OCI-LY1 (cell line): ENCODE data around the gene TTC33.

Source experiments
- H2AFZ ChIP-seq: fragments of 200-600 bp; sonication (generic), shearing (Covaris generic); 2 replicates; pipeline ENCODE4 v1.6.0; 2014; ENCODE audit warnings: antibody characterized with exemption, mild to moderate bottlenecking, low read length
- H3F3A ChIP-seq: fragments of 200-600 bp; sonication (generic), shearing (Covaris generic); 2 replicates; pipeline ENCODE4 v1.6.0; 2014; ENCODE audit warnings: mild to moderate bottlenecking, antibody characterized with exemption, low read length, moderate library complexity; ENCODE audit not compliant: insufficient read depth
- H3K27ac ChIP-seq: fragments of 200-600 bp; sonication (generic); 2 replicates; pipeline ENCODE4 v1.5.1; 2014; ENCODE audit warnings: low read length, mixed run types, mild to moderate bottlenecking, low read depth; ENCODE audit not compliant: poor library complexity, severe bottlenecking
- H3K27me3 ChIP-seq: fragments of 200-600 bp; sonication (generic); 2 replicates; pipeline ENCODE4 v1.6.0; 2014; ENCODE audit warnings: antibody characterized with exemption, mild to moderate bottlenecking, low read length, moderate library complexity; ENCODE audit not compliant: insufficient read depth
- H3K36me3 ChIP-seq: fragments of 200-600 bp; sonication (generic); 2 replicates; pipeline ENCODE4 v1.6.1; 2014; ENCODE audit warnings: mild to moderate bottlenecking, antibody characterized with exemption, low read length, moderate library complexity, mixed read lengths; ENCODE audit not compliant: insufficient read depth
- H3K4me1 ChIP-seq: fragments of 200-600 bp; sonication (generic); 2 replicates; pipeline ENCODE4 v1.5.1; 2014; ENCODE audit warnings: mild to moderate bottlenecking, low read length, moderate library complexity; ENCODE audit not compliant: insufficient read depth, severe bottlenecking
- H3K4me2 ChIP-seq: fragments of 200-600 bp; sonication (generic), shearing (Covaris generic); 2 replicates; pipeline ENCODE4 v1.6.1; 2014; ENCODE audit warnings: low read length
- H3K4me3 ChIP-seq: fragments of 200-600 bp; sonication (generic); 2 replicates; pipeline ENCODE4 v1.5.1; 2014; ENCODE audit warnings: low read length, low read depth, mild to moderate bottlenecking, mixed read lengths; ENCODE audit not compliant: poor library complexity, severe bottlenecking
- H3K79me2 ChIP-seq: fragments of 200-600 bp; shearing (Covaris generic); 2 replicates; pipeline ENCODE4 v1.6.1; 2016; ENCODE audit warnings: mixed run types, low read length, mixed read lengths; ENCODE audit not compliant: insufficient read depth
- H3K9ac ChIP-seq: fragments of 200-600 bp; sonication (generic), shearing (Covaris generic); 2 replicates; pipeline ENCODE4 v1.6.1; 2014; ENCODE audit warnings: mild to moderate bottlenecking, low read length, mixed read lengths
- H3K9me2 ChIP-seq: fragments of 200-600 bp; sonication (generic), shearing (Covaris generic); 2 replicates; pipeline ENCODE4 v1.6.1; 2014; ENCODE audit warnings: low read depth, mild to moderate bottlenecking, low read length, mixed read lengths
- H3K9me3 ChIP-seq: fragments of 200-600 bp; shearing (Covaris generic); 2 replicates; pipeline ENCODE4 v1.6.1; 2014; ENCODE audit warnings: low read length, mixed read lengths
- H4K20me1 ChIP-seq: fragments of 200-600 bp; sonication (generic), shearing (Covaris generic); 2 replicates; pipeline ENCODE4 v1.6.0; 2016; ENCODE audit warnings: mild to moderate bottlenecking, low read length; ENCODE audit not compliant: insufficient read depth
- CTCF ChIP-seq: fragments of 200-600 bp; sonication (generic), shearing (Covaris generic); IDR thresholded peaks from 2 replicates; pipeline ENCODE4 v1.5.1; 2017; ENCODE audit warnings: mild to moderate bottlenecking, antibody characterized with exemption, low read length, moderate library complexity, mixed read lengths
- EZH2 ChIP-seq: fragments of 200-600 bp; sonication (generic), shearing (Covaris generic); IDR thresholded peaks from 2 replicates; pipeline ENCODE4 v1.8.0; 2017; ENCODE audit warnings: borderline replicate concordance, mixed run types, mild to moderate bottlenecking, antibody characterized with exemption, low read length, moderate library complexity, mixed read lengths

TTC33 gene

GRCh38 chr5:40674661-40675235 lies 81.0 kb downstream of the TTC33 start:
- Histone ChIP-seq H3K27ac (peak overlapping the region; percentile 78), H3K79me2 (no peaks in the 10 kb centered on the region), H3K4me3 (no peak overlapping the region), H3K9me3 (no peaks in the 10 kb centered on the region), H3K27me3 (no peaks in the 10 kb centered on the region), H2AFZ (no peak overlapping the region), H3K9me2 (no peaks in the 10 kb centered on the region), H3K4me1 (peaks cover 57% of the 10 kb centered on the region), H3K36me3 (no peaks in the 10 kb centered on the region), H3F3A (no peaks in the 10 kb centered on the region), H3K4me2 (no peak overlapping the region), H3K9ac (no peak overlapping the region), H4K20me1 (no peaks in the 10 kb centered on the region)
- no peak for TF ChIP-seq EZH2
- no peak for TF ChIP-seq CTCF

GRCh38 chr5:40672425-40672824 lies 83.3 kb downstream of the TTC33 start:
- no peak overlapping the region for H3K4me2 ChIP-seq
- H3K4me3 ChIP-seq: no peak overlapping the region
- H4K20me1 ChIP-seq: no peaks in the 10 kb centered on the region
- H3K27me3 ChIP-seq: no peaks in the 10 kb centered on the region
- H3K9me3 ChIP-seq: no peaks in the 10 kb centered on the region
- H3F3A ChIP-seq: no peaks in the 10 kb centered on the region
- no peaks in the 10 kb centered on the region for H3K36me3 ChIP-seq
- H3K27ac ChIP-seq: peak overlapping the region; percentile 18
- H3K4me1 ChIP-seq: peaks cover 41% of the 10 kb centered on the region
- no peaks in the 10 kb centered on the region for H3K9me2 ChIP-seq
- no peak overlapping the region for H3K9ac ChIP-seq
- no peak overlapping the region; the same call in 1 of the 2 replicates for H2AFZ ChIP-seq
- no peaks in the 10 kb centered on the region for H3K79me2 ChIP-seq
- no peak for TF ChIP-seq EZH2

- H3K36me3 ChIP-seq: no peaks in the 10 kb centered on the region
- no peaks in the 10 kb centered on the region for H3F3A ChIP-seq
- no peaks in the 10 kb centered on the region for H3K27me3 ChIP-seq
- no peaks in the 10 kb centered on the region for H3K79me2 ChIP-seq
- no peak overlapping the region for H3K4me2 ChIP-seq
- H2AFZ ChIP-seq: no peak overlapping the region
- no peaks in the 10 kb centered on the region for H3K9me2 ChIP-seq
- H4K20me1 ChIP-seq: no peaks in the 10 kb centered on the region
- H3K9me3 ChIP-seq: no peaks in the 10 kb centered on the region
- no peak overlapping the region for H3K27ac ChIP-seq
- H3K4me3 ChIP-seq: no peak overlapping the region
- no peak overlapping the region for H3K9ac ChIP-seq
- no peak for TF ChIP-seq CTCF
- TF ChIP-seq EZH2: no peak
- H3K4me1 ChIP-seq: peaks cover 17% of the 10 kb centered on the region
Measured at GRCh38 chr5:40669606-40670390, 86.0 kb downstream of the TTC33 start.
